Endometrium (tissue), 2 donors: ENCODE data around the gene SNRPA1.
"Not testable (repeated sequence)": the region's sequence is repeated elsewhere in the genome, so short reads cannot be mapped to it uniquely, and the experiment has no call there.

Source experiments
- FAIRE-seq: peaks from 2 replicates; lab custom pipeline; 2012; peaks lifted over from hg19 to GRCh38; lab: Jason Lieb, UNC
- donor health status: control.
- donor health status: control.

Gene SNRPA1

DNA sequence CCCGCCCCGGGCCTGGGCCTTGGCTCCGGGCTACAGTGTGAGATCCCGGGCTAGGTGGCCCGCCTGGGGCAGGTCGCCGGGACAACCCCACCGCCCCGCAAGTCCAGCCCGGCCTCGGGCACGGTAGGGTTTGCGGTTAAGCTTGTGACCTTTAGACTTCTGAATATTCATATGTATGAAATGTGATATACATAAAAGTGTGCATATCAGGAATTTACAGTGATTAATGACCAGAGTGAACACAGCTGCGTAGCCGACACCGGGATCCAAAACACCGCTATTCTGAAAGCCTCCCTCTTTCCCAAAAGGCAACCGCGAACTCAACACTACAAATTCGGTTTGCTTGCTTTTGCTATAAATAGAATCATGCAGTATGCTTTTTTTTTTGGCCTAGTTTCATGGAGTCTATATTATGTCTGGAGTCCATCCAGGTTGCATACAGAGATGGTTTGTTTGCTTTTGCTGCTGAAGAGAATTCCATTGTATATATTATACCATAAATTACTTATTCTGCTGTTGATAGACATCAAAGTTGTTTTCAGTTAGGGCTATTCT lies 636 bp upstream of the SNRPA1 start:
- FAIRE-seq, result no peak

DNA sequence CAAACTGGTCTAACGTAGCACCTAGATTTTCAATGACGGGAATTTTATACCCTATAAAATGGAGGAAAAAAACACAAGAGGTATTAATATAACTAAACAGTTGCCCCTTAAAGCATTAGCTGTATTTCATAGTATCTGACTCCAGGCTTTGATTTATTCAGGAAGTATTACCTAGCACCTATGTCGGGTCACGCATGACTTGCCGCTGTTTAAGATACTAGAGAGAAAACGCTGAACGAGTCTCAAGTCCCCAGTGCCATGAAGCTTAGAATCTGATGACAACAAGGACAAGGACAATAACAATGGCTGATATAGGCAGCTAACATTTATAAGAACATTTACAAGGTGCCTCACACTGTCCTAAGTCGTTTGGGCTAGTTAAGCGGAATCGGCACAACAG lies 1.9 kb downstream of the SNRPA1 start:
- FAIRE-seq, result no peak

DNA sequence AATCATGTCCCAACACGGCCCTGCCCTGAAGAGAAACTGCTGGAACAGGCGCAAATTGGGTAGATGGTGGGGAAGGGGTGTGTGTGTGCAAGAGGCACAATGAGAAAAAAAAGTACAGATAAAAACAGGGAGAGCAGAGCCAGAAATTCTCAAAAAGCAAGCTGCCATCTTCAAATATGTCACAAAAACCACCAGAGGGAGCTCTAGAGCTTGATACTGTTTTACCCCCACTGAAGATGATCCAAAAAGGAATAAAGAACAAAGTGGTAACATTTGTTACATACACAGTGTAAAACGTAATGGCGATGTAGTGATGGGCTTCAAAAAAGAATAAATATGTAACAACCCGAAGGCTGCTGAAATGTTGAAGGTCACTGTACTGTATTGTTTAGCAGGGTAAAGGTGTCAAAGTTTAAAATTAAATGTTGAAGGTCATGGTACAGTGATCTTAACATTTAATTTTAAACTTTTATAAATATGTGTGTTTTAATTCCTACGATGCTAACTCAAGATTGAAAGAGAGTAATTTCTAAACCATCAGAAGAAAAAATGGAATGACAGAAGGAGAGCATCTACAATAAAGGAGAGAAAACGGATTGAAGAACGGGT lies 6.0 kb downstream of the SNRPA1 start:
- no peak for FAIRE-seq

DNA sequence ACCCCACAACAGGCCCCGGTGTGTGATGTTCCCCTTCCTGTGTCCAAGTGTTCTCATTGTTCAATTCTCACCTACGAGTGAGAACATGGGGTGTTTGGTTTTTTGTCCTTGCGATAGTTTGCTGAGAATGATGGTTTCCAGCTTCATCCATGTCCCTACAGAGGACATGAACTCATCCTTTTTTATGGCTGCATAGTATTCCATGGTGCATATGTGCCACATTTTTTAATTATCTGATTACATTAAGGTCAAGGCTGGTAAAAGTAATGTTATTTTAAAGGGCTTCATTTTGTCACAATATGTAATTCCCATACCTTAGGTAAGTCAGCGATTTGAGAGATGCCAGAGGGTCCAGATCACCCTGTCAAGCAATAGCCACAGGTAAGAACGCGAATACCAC lies 7.7 kb downstream of the SNRPA1 start:
- FAIRE-seq, result not testable (repeated sequence)

DNA sequence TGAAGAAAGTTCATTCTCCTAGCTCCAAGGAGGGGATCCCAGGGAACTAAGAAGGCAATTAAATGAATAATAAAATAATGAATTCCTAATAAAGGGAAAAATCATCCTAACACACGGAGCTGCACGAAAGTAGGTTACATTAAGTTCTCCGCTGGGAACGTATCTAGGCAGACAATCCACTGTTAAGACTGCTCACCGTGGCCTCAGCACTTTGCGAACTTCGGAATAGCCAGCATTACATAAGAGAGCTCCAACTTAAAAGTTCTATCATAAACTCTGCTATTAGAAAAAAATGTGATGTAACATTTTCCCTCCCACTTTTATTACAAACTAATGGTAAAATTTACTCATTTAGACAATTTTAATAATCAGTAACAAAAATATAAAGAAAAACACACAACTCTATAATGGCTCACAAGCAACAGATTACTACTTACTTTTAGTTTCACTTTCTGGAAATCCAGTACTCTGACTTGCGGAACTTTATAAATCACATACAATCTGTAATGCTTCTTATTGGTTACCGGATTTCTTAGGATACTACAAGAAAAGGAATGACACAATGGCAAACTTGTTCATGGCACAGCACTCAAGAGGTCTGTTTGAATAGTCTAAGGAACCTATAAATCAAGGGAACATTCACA lies 8.5 kb downstream of the SNRPA1 start:
- FAIRE-seq, result no peak

DNA sequence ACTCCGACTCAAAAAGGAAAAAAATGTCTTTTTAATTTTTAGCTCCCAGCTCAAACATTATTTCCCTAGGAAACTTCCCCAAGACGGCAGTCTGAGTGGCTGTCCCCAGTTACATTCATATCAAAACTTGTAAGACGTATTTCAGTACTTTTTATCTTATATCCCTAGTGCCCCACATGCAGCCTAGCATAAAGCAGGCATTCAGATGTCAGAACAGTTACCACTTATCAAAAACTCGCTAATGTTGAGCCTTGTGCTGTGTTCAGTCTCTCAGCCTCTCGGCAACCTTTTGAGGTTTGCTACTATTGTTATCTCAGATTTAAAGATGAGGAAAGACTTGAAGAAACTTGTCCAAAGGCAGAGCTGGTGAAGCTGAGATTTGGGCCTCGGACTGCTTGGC lies 11.1 kb downstream of the SNRPA1 start:
- no peak for FAIRE-seq

DNA sequence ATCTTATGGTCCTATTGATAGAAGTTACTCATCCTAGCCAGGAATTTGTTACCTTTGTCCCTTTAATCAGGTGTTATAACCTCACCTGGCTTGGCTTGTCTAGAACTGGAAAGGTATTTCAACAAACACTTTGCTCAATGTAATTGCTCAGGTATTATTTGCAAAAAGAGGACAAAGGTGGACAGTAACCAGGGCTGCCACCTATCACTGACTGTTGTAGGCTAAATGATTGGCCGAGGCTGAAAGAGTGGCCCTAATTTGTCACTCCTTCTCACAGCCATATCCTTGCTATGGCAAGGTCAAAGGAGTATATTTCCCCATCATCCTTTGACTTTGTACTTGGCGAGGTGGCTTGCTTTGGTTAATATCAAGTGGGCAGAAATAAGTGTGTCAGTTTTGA lies 15.0 kb downstream of the SNRPA1 start:
- FAIRE-seq, result no peak

DNA sequence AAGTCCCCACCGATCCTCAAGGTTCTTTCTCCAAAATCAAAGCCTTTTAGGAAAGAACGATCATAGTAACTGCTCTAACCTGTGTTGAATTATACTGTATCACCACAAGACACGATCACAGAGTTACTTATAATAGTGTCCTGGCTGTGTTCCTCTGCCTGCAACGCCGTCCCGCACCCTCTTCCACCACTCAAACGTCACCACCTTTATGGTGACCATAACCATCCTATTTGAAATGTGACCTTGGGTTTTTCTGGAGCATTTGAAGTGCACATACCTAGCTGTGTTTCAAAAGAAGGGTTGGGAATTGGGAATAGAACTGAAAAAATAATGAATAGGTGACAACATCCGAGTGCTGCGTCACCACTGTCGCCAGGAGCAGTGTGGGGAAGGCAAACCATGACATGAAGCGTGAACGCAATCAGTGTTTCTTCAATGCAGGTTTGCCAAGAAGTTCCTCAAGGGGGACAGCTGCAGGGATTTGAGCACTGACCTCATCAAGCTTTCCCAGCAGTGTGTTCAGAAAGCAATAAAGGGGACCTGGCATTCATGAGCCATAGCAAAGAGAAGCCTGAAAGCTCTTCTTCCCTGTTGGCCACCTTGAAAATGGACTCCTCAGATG lies 17.0 kb downstream of the SNRPA1 start:
- no peak for FAIRE-seq

DNA sequence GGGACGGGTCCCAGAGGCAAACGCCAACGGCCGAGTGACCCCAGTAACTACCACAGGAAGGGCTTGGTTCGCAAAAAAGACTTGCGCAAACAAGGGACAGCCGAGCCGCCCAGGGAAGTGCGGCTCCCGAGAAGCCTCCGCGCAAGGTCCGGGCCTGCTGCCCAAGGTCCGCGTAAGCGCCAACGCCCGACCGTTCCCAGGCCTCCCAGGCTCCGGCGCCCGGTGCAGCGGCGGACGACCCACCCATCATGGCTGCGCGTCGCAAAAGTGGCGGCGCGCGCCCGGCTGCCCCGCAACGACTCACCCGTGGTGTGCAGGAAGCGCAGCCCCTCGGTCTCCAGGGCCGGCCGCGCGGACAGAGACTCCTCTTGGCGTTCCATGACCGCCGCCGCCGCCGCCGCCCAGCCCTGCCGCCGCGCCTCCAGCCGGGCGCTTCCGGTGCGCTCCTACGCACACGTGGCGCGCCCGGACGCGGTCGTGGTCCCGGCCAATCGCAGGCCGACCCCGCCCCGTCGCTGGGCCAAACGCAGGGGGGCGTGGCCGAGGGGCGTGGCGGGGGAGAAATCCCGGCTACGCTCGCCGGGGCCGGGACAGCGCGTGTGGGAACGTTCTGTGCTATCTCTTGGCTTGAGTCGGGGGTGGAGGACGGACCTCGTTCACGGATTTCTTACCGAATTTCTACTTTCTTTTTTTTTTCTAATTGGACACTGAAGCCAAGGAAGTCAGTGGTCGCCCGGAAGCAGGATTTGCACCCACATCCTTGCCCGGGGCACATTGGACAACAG lies 17.8 kb downstream of the SNRPA1 start, which contains the start of gene SELENOS:
SELENOS (minus strand) TSS at position 448 of the 785 bp plus-strand sequence; CDS start at position 380, 68 bp downstream.
- FAIRE-seq, result no peak

DNA sequence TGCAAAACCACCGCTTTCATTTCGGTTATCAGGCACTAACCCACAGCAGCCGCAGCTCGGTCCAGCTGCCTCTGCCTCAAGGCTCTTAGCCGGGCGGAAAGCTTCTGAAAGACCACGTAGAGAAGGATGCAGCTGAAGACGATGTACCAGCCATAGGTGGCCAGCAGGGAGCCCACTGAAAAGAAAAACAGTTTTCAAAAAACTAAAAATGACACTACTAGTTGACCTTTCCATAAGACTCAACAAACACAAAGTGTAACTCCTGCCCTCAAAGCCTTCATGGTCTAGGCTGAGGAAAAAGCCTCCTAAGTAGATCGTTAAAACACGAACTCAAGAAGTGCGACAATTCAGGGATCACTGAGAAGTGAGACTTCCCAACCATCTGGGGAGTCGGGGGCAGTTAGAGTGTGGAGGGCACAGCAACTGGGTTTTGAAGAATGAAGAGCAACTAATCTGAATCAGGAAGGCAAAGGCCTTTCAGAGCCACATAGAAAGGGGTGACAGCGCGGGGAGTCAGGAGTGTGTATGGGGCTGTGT lies 18.5 kb downstream of the SNRPA1 start:
- no peak for FAIRE-seq

DNA sequence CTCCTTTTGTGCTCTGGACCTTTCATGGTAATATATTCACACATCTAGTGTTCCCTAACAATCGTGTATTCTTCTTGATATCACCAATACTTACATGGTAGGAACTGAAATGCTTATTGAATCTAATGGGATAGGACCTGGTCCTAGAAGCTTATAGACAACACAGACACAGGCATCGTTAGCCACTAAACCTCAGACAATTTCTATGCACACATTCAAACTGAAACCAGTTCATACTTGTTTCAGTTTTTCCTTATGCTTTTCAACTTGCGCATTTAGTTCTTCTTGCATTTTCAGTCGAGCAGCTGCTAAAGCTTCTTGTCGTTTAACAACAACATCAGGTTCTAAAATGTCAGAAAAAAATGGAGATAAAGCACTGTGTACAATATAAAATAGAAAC lies 20.0 kb downstream of the SNRPA1 start:
- FAIRE-seq, result no peak

DNA sequence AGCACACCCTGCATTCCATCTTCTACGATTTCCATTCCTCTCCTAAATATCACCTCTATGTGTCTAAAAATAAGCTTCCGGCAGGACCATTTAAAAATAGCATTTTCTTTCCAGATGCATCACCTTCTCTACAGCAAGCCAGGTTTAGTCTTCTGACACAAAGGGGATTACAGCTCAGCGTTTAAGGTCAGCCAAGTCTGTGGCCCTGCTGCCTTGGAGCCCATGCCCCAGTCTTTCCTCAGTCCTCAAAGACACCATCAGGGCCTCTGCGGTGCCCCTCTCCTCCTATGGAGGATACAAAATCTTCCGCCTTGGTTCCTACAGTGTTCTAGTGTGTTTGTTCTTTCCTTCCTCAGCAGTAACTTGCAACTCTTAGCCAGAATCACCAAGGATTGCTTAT lies 21.5 kb downstream of the SNRPA1 start:
- FAIRE-seq, result no peak

DNA sequence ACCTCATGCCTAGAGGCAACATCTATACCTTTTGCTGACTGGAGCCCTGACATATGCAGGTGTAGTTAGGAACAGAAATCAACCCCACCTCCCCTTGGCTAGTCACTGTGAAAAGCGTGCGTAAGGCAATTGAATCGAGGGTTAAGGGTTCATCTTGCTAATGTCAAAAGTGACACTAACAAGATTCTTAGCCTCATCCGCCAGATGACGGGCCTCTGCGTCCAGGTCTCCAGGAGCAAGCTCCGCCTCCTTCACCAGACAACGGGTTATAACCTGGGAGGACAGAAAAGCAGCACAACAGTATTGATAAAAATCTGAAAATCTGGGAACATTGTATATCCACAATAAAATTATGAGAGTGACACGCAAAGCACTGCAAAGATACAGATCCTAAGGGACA lies 22.5 kb downstream of the SNRPA1 start:
- no peak for FAIRE-seq

DNA sequence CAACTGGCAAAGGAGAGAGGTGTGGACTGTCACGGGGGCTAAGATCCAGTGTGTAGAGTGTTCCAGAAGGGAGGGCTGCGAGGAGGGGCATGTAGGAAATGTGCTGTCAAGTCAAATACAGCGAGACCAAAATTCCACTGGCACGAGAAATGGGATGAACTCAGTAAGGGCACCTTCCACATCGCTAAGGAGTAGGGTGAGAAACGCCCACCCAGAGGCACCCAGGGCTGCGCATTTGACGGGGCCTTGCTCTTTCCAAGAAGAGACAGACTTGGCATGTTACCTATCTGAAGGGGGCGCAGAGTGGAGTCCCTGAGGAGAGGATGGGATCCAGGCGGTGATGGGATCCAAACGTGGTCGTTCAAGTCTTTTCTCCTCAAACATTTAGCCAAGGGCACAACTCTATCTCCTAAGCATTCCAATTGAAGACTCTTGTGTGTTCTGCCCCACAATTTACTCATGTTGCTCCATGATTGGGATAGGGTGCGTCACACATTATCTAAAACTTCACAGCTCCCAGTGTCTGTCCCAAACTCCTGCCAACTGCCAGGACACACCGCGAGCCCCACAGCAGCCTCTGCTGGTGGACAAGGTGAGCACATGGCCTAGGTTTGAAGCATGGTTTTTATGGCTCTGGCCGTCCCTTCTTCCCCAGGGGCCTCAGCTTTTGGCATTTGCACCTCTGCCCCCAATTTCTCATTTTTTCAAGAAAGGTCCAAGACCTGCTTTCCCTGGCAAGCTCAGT lies 25.4 kb downstream of the SNRPA1 start:
- FAIRE-seq, result no peak

DNA sequence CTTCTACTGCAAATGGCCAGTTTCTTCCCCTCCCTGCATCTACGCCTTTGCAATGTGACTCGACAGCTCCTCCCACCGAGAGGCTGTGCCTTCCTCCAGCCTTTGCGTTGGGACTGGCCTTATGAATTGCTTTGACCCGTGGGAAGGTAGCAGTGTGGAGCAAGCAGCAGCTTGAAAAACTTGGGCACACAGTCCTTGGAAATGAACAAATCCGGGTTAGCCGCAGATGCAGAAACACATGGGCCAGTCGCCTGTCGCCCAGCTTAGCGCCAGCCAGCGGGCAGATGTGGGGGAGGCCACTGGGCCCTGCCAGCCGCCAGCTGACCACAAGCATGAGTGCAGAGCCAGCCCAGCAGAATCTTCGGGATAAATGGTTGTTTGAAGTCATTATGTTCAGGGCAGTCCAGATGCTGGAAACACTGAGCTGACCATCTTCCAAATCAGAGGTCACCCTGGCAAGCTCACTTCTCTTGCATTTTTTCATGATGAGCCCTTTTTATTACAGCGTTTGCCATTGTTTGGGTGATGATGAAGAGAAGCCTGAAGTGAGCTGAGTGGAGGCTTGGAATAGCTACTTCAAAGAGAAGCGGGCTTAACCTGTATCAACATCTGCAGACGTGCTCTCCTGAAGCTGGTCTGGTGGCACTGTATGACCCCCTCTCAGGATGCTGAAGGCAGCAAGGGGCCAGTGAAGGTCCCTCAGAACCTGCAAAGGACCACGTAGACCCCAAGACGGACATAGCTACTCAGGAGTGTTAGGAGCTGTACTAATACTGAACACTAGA lies 27.5 kb downstream of the SNRPA1 start:
- no peak for FAIRE-seq

DNA sequence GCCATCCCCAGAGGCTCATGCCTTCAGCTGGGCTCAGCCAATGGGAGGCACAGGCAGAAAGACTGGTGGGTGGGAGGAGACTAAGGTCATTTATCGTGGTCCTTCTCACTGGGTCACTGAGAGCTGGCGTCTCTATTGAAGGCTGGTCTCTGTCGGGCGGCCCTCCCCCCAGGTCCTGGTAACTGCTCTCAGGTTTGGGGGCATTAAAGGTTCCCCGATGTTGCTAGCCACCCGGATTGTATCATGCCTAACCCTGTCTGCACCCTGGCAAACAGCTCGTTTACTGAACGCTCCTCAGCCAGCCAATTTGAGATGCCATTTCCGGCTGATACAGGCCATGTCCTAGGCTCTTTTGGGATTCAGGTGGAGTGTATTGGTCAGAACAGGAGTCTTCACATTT lies 28.3 kb downstream of the SNRPA1 start:
- no peak for FAIRE-seq

DNA sequence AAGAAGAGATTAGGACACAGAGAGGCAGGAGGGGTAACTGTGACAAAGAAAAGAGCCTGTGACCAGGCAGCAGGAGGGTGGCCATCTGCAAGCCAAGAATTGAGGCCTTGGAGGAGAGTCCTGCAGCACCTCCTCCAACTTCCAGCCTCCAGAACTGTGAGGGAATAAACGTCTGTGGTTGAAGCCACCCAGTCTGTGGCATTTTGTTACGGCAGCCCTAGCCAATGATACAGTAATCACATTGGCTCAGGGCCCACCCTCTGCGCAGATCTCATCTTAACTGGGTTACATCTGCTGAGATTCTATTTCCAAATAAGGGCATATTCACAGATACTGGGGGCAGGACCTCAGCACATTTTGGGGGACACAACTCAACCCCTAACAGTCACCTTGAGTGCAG lies 29.0 kb downstream of the SNRPA1 start:
- no peak for FAIRE-seq

DNA sequence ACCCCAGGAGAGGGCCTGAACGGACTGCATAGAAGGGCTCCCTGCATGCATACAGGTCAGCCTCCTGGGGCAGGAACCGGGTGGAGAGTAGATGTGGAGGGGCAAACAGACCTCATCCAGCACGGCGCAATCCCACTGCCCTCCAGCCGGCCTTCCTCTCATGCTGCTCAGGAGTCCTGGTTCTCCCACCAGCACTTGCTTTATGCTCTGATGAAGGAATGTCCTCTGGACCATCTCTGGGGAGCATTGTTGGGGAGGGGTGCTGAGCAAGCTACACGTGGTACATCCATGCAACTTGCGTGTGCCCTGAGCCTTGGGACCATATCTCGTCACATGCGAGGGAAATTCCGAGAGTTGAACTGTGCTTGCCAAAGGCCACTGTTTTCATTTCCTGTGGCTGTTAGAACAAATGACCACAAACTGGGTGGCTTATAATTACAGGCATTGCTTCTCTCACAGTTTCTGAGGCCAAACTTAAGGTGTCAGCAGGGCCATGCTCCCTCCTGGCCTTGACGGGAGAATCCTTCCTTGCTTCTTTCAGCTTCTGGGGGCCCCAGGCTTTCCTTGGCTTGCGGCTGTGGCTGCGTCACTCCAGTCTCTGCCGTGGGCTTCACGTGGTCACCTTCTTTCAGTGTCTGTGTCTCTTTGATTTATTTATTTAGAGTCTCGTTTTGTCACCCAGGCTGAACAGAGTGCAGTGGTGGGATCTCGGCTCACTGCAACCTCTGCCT lies 30.0 kb downstream of the SNRPA1 start:
- FAIRE-seq, result no peak

DNA sequence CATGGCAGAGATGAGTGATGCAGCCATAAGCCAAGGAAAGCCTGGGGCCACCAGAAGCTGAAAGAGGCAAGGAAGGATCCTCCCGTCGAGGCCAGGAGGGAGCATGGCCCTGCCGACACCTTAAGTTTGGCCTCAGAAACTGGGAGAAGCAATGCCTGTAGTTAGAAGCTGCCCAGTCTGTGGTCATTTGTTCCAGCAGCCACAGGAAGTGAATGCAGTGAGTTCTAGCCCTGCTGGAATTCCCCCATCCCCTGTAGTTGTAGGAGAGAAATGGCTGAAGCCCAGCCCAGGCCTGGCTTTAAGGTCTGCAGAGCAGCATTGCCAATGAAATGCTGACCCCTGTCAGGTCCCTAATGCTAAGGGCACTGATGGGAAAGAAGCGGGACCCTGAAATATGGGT lies 31.0 kb downstream of the SNRPA1 start:
- FAIRE-seq, result no peak

DNA sequence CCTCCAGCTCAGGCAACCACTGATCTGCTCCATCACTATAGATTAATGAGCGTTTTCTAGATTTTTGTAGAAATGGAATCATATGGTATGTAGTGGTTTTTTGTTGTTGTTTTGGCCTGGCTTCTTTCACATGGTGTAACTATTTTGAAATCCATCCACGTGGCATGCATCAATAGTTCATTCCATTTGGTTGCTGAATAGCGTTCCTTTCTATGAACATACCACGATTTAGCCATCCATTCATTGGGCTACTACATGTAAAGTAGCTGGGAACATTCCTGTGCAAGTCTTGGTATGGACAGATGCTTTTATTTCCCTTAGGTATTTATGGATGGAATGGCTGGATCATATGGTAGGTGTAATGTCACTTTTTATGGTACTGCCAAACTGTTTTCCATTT lies 32.5 kb downstream of the SNRPA1 start:
- no peak for FAIRE-seq
